Endothelial cell of umbilical vein (primary cell): Measurements from ENCODE around the gene EPHA5. TPM values are rescaled to one million over a fixed set of nuclear protein-coding genes. Genes with fewer than 3 reads are reported as not detected.

Experiments
- BruUV-seq: library from RNA; stranded (reverse); fragments of 400-500 nt; replicated peaks from 2 replicates; lab custom pipeline; 2021; lab: Mats Ljungman, UMichigan
- CTCF ChIA-PET: fragments of 300-600, 350-600 bp; sonication (Branson Sonifier 250); formaldehyde crosslinking; loops from one replicate; lab custom pipeline; 2021; ENCODE audit warnings: antibody characterized with exemption, inconsistent platforms; lab: Charles Lee
- POLR2A ChIA-PET: fragments of 300-600, 350-600 bp; sonication (Branson Sonifier 250); formaldehyde crosslinking; loops from one replicate; lab custom pipeline; 2021; ENCODE audit warnings: antibody characterized with exemption, inconsistent platforms; lab: Charles Lee
- DNase-seq: peaks from one replicate; pipeline ENCODE4 v3.0.0-alpha.2; 2011; ENCODE audit warnings: low read depth, low spot score
- FAIRE-seq: peaks from 2 replicates; lab custom pipeline; 2011; peaks lifted over from hg19 to GRCh38; lab: Jason Lieb, UNC
- H2AFZ ChIP-seq: 2 replicates; pipeline ENCODE4 v1.6.0; 2012; ENCODE audit warnings: low read depth, low read length, control low read depth, inconsistent platforms
- H3K27ac ChIP-seq: 2 replicates; pipeline ENCODE4 v1.5.1; 2011; ENCODE audit warnings: low read depth, mild to moderate bottlenecking, control low read depth, low read length, moderate library complexity; ENCODE audit not compliant: insufficient read depth
- H3K27me3 ChIP-seq, 2 experiments: 2 replicates each; pipeline versions ENCODE4 v1.6.0 to v1.6.1; 2011; ENCODE audit warnings: low read length in 2 of 2, mixed read lengths in 1 of 2; ENCODE audit not compliant: control insufficient read depth in 2 of 2, insufficient read depth in 2 of 2
- H3K36me3 ChIP-seq, 2 experiments: 2 replicates in 1 of 2; 3 replicates in 1 of 2; pipeline ENCODE4 v1.5.1; 2011; ENCODE audit warnings: low read length in 2 of 2, mild to moderate bottlenecking in 1 of 2, moderate library complexity in 1 of 2; ENCODE audit not compliant: control insufficient read depth in 2 of 2, insufficient read depth in 2 of 2; ENCODE audit errors: extremely low read depth in 1 of 2
- H3K4me1 ChIP-seq: 3 replicates; pipeline ENCODE4 v1.5.1; 2011; ENCODE audit warnings: mild to moderate bottlenecking, low read length; ENCODE audit not compliant: control insufficient read depth, insufficient read depth; ENCODE audit errors: extremely low read depth
- H3K4me2 ChIP-seq: 2 replicates; pipeline ENCODE4 v1.6.1; 2011; ENCODE audit warnings: low read length, control low read depth, mixed read lengths; ENCODE audit not compliant: insufficient read depth
- H3K4me3 ChIP-seq, 3 experiments: fragments of 200-600 bp in 1 of 3; sonication (generic), shearing (Covaris generic) in 1 of 3; replicated peaks in 1 of 3; 2 replicates each; pipeline ENCODE4 v1.5.1; 2011 to 2016; ENCODE audit warnings: control low read depth in 3 of 3, low read length in 3 of 3, mild to moderate bottlenecking in 2 of 3, inconsistent platforms in 1 of 3, low read depth in 1 of 3, moderate library complexity in 1 of 3; ENCODE audit not compliant: insufficient read depth in 1 of 3
- H3K79me2 ChIP-seq: 2 replicates; pipeline ENCODE4 v1.6.0; 2012; ENCODE audit warnings: low read length, inconsistent platforms; ENCODE audit not compliant: control insufficient read depth, insufficient read depth
- H3K9ac ChIP-seq: replicated peaks from 2 replicates; pipeline ENCODE3; 2011; ENCODE audit warnings: low read length, control low read depth; ENCODE audit not compliant: insufficient read depth; ENCODE audit errors: extremely low read depth
- H3K9me1 ChIP-seq: replicated peaks from 3 replicates; pipeline ENCODE4 v1.6.0; 2011; ENCODE audit warnings: mild to moderate bottlenecking, low read length; ENCODE audit not compliant: control insufficient read depth, insufficient read depth; ENCODE audit errors: extremely low read depth
- H3K9me3 ChIP-seq: replicated peaks from 2 replicates; pipeline ENCODE4 v1.5.1; 2012; ENCODE audit warnings: low read length, inconsistent platforms; ENCODE audit not compliant: control insufficient read depth, insufficient read depth
- H4K20me1 ChIP-seq: replicated peaks from 2 replicates; pipeline ENCODE3; 2011; ENCODE audit warnings: mild to moderate bottlenecking, low read length; ENCODE audit not compliant: control insufficient read depth, insufficient read depth; ENCODE audit errors: extremely low read depth
- CTCF ChIP-seq, 2 donors: IDR thresholded peaks; 1 replicate in 1 of 2; 2 replicates in 1 of 2; pipeline ENCODE4 v1.5.1; 2011; ENCODE audit warnings: low read length in 2 of 2, mild to moderate bottlenecking in 2 of 2, moderate library complexity in 2 of 2, control low read depth in 1 of 2, inconsistent platforms in 1 of 2, low read depth in 1 of 2; ENCODE audit not compliant: insufficient read depth in 1 of 2; ENCODE audit errors: extremely low read depth in 1 of 2
- EZH2 ChIP-seq: IDR thresholded peaks from 2 replicates; pipeline ENCODE4 v1.6.1; 2012; ENCODE audit warnings: borderline replicate concordance, low read depth, mild to moderate bottlenecking, moderate library complexity, low read length, inconsistent platforms; ENCODE audit not compliant: severe bottlenecking
- FOS ChIP-seq: IDR thresholded peaks from 2 replicates; pipeline ENCODE4 v1.6.1; 2011; ENCODE audit warnings: mild to moderate bottlenecking, low read length, moderate library complexity, borderline replicate concordance; ENCODE audit not compliant: insufficient read depth
- GATA2 ChIP-seq: IDR thresholded peaks from 2 replicates; pipeline ENCODE4 v1.7.0; 2011; ENCODE audit warnings: low read depth, mild to moderate bottlenecking, moderate library complexity, mixed read lengths, low read length; ENCODE audit not compliant: insufficient read length, insufficient read depth
- JUN ChIP-seq: IDR thresholded peaks from 2 replicates; pipeline ENCODE4 v1.6.1; 2011; ENCODE audit warnings: borderline replicate concordance, low read depth; ENCODE audit not compliant: insufficient read length, insufficient read depth
- MAX ChIP-seq: IDR thresholded peaks from 2 replicates; pipeline ENCODE4 v1.6.1; 2011; ENCODE audit not compliant: insufficient read depth, insufficient read length
- MYC ChIP-seq: IDR thresholded peaks from one replicate; pipeline ENCODE4 v1.6.1; 2011; ENCODE audit warnings: mild to moderate bottlenecking, low read depth, low read length
- POLR2A ChIP-seq: IDR thresholded peaks from 2 replicates; pipeline ENCODE4 v1.6.1; 2012; ENCODE audit warnings: low read depth, mild to moderate bottlenecking, control low read depth, low read length
- POLR2AphosphoS5 ChIP-seq: IDR thresholded peaks from 2 replicates; pipeline ENCODE4 v1.6.1; 2012; ENCODE audit warnings: low read depth, mild to moderate bottlenecking, control low read depth, low read length, moderate library complexity; ENCODE audit not compliant: insufficient read depth
- dilution Hi-C: fragments of 300-500 bp; cut with MboI; formaldehyde crosslinking; loops from one replicate; pipeline ENCODE4 v1.15.0; 2019; ENCODE audit warnings: low sequenced_read_pairs; ENCODE audit not compliant: extremely low pct_ligation_motif_present
- intact Hi-C: fragments of 100-400 bp; cut with micrococcal nuclease; formaldehyde crosslinking; loops from one replicate; pipeline ENCODE4 v1.10.0; 2022
- polyA plus RNA-seq, 4 experiments: library from polyadenylated mRNA; depleted of rRNA in 3 of 4; stranded (reverse) in 3 of 4; unstranded in 1 of 4; fragments of >200 nt; gene quantifications; 2 replicates each; pipeline versions ENCODE4 v1.2.1 to v1.2.3, GENCODE V29; 2011 to 2012; ENCODE audit warnings: missing spikeins in 1 of 4
- total RNA-seq: library from RNA; stranded (reverse); gene quantifications from 2 replicates; pipeline ENCODE4 v1.2.3, GENCODE V29; 2021

EPHA5 gene
- total and polyA plus RNA-seq, 2 donors (not counting 3 experiments of a cell fraction or from before 2014, with no cell fraction given): 0.31 to 0.39 TPM

GRCh38 chr4:65617416-65617815 is 52.9 kb downstream of the EPHA5 start:
- no peaks in the 10 kb centered on the region for H3K9me1 ChIP-seq
- intact Hi-C loops (no loop called here), dilution Hi-C loops (no loop called here)
- ChIA-PET CTCF (interaction anchor here (1.2 kb wide), 1 partner anchor 17 kb away, joined by 4 read pairs; no protein-coding TSS in a partner anchor), POLR2A (no interaction called here)
- H3K27me3 ChIP-seq: no peaks in the 10 kb centered on the region
- H3K9me3 ChIP-seq: no peaks in the 10 kb centered on the region
- H3K4me2 ChIP-seq: no peak overlapping the region
- no peak for DNase-seq
- no peaks in the 10 kb centered on the region for H3K36me3 ChIP-seq
- FAIRE-seq: no peak
- no peak overlapping the region for H3K9ac ChIP-seq
- TF ChIP-seq JUN (no peak), EZH2 (no peak), GATA2 (no peak), FOS (no peak), POLR2A (no peak), POLR2AphosphoS5 (no peak), MYC (no peak), MAX (no peak), CTCF (IDR thresholded peaks at IDR 0.05; ENCODE audit: extremely low read depth in 1 of 2, insufficient read depth in 1 of 2, low read depth in 1 of 2, low read length in 2 of 2) (no peak)
- H4K20me1 ChIP-seq: no peaks in the 10 kb centered on the region
- BruUV-seq: no TSS peak
- H3K4me1 ChIP-seq: no peaks in the 10 kb centered on the region
- no peak overlapping the region for H2AFZ ChIP-seq
- H3K27ac ChIP-seq: no peak overlapping the region
- H3K79me2 ChIP-seq: no peaks in the 10 kb centered on the region
- H3K4me3 ChIP-seq: no peak overlapping the region
